Measurements from ENCODE around the gene OTOA.

DNA sequence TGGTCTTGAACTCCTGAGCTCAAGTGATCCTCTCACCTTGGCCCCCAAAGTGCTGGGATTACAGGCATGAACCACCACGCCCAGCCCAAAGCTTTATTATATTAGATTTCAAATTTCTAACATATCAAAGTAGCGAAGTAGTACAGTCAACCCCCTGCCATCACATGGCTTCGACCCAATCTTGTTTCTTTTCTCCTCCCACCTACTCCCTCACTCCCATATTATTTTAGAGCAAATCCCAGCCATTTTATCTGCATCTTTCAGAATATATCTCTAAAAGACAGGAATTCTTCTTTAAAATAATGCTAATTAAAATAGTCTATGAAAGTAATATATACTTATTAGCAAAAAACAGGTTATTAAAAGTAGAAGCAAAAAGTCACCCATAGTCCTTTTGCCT is 12.3 kb upstream of the OTOA start:
- no peak for TF ChIP-seq POLR2A (IDR thresholded peaks at IDR 0.05; ENCODE audit: low read depth, low read length)
- no peak for TF ChIP-seq POLR2AphosphoS5 (IDR thresholded peaks at IDR 0.05; ENCODE audit: low read depth, low read length)
- no peak for TF ChIP-seq TAF1 (IDR thresholded peaks at IDR 0.05; ENCODE audit: borderline replicate concordance, low read depth, low read length)
